GM18502 (cell line): Measurements from ENCODE around the gene GLYATL1.

Source experiments
- ATAC-seq: cut with Tn5 transposase; IDR thresholded peaks from one replicate; pipeline ENCODE4 v1.9.1; 2021; ENCODE audit warnings: mild to moderate bottlenecking; ENCODE audit not compliant: unreplicated experiment, poor library complexity

The GLYATL1 gene, protein sequence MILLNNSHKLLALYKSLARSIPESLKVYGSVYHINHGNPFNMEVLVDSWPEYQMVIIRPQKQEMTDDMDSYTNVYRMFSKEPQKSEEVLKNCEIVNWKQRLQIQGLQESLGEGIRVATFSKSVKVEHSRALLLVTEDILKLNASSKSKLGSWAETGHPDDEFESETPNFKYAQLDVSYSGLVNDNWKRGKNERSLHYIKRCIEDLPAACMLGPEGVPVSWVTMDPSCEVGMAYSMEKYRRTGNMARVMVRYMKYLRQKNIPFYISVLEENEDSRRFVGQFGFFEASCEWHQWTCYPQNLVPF

DNA sequence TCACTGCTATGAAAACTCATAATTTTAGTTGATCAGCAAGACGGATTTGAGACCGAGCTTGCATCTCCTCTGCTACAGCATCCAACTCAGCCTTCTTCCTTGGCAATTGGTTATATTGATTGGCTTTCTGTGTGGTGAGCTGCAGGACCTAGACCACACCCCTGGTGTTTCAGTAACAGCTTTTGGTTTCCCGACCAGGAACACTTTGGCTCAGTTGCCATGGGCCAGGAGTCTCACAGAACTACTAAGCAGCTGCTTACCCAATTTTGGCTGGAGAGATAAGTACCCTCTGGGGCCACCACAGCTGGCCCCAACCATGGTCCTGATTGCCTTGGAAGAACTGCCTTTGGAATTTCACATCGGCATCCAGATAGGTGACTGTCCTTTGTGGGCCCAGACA lies at the start of gene GLYATL1:
Gene GLYATL1 (plus strand): TSS at position 212 of the 400 bp plus-strand sequence. CDS start 7,600 bp downstream, outside the sequence.
- no peak for ATAC-seq

DNA sequence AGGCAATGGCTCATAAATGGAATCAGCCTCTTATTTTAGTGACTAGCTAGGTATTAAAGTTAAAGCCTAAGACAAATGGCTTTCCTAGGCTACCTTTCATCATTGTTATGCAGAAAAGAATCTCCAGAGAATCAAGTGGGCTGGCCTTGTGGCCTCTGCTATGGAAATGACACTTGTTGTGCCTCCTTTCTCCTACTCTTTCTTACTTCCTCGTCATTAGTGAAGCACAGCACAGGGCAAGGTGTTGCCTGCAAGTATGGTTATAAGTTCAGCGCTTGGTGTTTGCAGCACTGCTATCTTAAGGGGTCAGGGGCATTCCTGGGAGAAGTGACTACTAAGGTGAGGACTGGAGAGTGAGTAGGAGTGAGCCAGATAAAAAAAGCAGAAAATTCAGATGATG lies 45.4 kb upstream of the GLYATL1 start:
- no peak for ATAC-seq

- ATAC-seq: no peak
These were observed 41.2 kb upstream of the GLYATL1 start for GRCh38 chr11:58898106-58898505.

- peak; percentile 74 for ATAC-seq
These were observed 38.5 kb upstream of the GLYATL1 start for GRCh38 chr11:58900479-58901420.

GRCh38 chr11:58902881-58903280 lies 36.4 kb upstream of the GLYATL1 start:
- no peak for ATAC-seq

DNA sequence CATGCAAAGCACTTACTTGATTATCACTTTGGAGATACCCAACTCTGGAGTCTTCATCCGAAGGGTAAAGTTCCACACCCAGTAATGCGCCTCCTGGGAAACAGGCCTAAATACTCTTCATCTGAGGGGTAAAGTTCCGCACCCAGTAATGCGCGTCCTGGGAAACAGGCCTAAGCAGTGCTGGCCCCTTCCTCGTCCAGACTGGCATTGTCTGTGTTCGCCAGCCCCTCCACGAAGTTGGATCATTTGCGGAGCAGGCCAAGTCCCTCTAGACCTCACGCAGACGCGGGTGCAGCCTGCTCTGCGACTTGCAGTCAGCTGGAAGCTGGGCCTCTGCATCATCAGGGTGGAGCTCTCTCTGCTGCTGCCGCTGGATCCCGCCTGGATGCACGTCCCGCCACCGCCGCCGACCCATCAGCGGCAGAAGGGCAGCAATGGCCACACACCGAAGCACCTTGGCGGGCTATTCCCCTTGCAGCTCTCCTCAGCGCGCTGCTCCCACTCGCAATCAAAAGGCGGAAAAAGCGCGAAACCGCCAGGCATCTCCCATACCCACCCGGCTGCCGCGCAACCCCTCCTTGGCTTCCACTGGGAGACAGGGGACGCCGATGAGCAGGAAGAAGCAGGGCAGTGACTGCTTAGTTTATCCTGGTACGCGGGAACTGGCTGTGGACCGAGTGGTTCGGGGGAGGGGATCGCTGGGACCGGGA lies 34.1 kb upstream of the GLYATL1 start:
- ATAC-seq: no peak

- ATAC-seq: no peak
These were observed 33.4 kb upstream of the GLYATL1 start for GRCh38 chr11:58905721-58906547.

DNA sequence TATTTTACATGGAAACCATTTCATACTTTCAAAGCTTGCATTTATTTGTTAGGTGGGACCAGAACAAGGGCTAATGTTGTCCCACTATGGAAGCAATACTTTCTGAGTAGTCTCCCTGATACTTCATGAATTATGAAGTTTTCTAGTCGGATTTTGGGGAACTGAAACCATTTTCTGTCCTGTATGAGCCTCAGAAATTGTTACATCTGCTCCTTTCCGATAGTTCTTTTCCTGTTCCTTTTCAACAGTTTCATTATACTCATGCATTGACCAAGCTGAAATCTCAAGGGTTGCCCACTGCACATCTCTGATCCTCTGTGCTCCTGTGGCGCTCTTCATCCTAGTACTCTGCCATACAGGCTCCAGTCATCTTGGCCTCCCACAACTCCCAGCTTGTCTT lies 31.5 kb upstream of the GLYATL1 start:
- ATAC-seq: no peak

- ATAC-seq: no peak
These were observed 27.2 kb upstream of the GLYATL1 start for GRCh38 chr11:58912124-58912523.

- ATAC-seq: no peak
These were observed 25.6 kb upstream of the GLYATL1 start for GRCh38 chr11:58913685-58914084.

GRCh38 chr11:58914821-58915543 lies 24.3 kb upstream of the GLYATL1 start:
- ATAC-seq: no peak

DNA sequence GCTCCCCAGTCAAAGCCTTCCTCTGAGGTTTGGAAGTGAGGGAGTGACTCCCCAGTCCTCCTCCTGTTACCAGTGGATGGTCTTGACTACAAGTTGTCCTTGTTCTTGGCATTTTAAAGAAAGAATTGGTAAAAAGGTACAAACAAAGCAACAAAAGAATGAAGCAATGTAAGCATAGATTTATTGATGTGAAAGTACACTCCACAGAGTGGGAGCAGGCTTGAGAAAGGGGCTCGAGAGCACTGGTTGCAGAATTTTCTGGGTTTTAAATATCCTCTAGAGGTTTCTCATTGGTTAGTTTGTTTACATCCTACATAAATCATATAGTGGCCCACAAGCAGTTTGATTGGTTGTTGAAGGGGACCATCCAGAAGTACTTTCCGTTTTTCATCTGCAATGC lies 22.7 kb upstream of the GLYATL1 start:
- ATAC-seq: no peak

GRCh38 chr11:58917159-58917783 lies 22.0 kb upstream of the GLYATL1 start:
- ATAC-seq: no peak

GRCh38 chr11:58919561-58919960 lies 19.7 kb upstream of the GLYATL1 start:
- ATAC-seq: no peak

- ATAC-seq: no peak
These were observed 19.3 kb upstream of the GLYATL1 start for GRCh38 chr11:58919980-58920379.

DNA sequence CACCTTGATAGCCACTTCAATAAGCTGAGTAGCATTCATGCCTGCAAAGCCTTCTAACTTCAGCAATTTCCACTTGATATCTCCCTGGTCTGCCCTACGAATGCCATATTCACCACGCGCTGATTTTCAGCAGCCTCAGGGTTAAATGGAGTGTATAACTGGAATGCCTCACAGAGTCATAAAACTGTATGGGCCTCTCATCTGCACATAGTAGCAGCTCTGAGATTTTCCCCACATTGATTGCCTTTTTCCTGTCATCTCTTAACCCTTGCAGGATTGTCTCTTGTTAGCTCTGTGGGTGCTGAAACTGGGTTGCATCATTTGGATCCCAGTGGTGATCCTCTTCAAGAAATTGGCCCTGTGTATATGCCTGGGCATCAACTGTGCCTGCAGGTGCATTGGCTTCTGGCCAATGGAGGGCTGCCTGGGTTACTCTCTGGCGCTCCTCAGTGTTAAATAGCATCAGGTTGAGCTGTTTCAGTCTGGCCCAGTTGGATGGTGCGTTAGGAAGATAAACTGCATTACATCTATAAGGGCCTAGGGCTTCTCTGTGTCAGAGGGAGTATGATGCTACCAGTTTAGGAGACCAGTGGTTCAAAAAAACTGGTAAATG lies 17.4 kb upstream of the GLYATL1 start:
- ATAC-seq: no peak

GRCh38 chr11:58922479-58922878 lies 16.8 kb upstream of the GLYATL1 start:
- no peak for ATAC-seq

- ATAC-seq: peak; percentile 87
These were observed 15.9 kb upstream of the GLYATL1 start for GRCh38 chr11:58923300-58923788.
